Aorta (tissue), 5 donors: ENCODE measurements around the gene FAM186B. TPM values are rescaled to one million over a fixed set of nuclear protein-coding genes. Genes with fewer than 3 reads are reported as not detected.

ENCODE experiments used
- ATAC-seq: fragments of 200-7000 bp; cut with Tn5 transposase; one replicate; pipeline ENCODE4 v1.9.1; 2022; ENCODE audit warnings: moderate library complexity; ENCODE audit not compliant: low FRiP score
- DNase-seq, 2 donors: peaks; one replicate each; pipeline ENCODE4 v3.0.0-alpha.2; 2020
- H3K27ac ChIP-seq, 2 donors: one replicate each; pipeline ENCODE4 v1.5.1; 2013; ENCODE audit warnings: low read length in 2 of 2, mild to moderate bottlenecking in 2 of 2, moderate library complexity in 2 of 2, control low read depth in 1 of 2, inconsistent platforms in 1 of 2, low read depth in 1 of 2
- H3K27me3 ChIP-seq, 2 donors: one replicate each; pipeline ENCODE4 v1.6.1; 2013; ENCODE audit warnings: control low read depth in 1 of 2, low read length in 1 of 2, mild to moderate bottlenecking in 1 of 2, moderate library complexity in 1 of 2; ENCODE audit not compliant: insufficient read depth in 2 of 2, control insufficient read depth in 1 of 2
- H3K36me3 ChIP-seq, 2 donors: one replicate each; pipeline ENCODE4 v1.6.1; 2013; ENCODE audit warnings: control low read depth in 1 of 2, low read length in 1 of 2, mild to moderate bottlenecking in 1 of 2; ENCODE audit not compliant: insufficient read depth in 2 of 2, control insufficient read depth in 1 of 2
- H3K4me1 ChIP-seq, 2 donors: one replicate each; pipeline ENCODE4 v1.6.1; 2013; ENCODE audit warnings: low read length in 2 of 2, control low read depth in 1 of 2, mild to moderate bottlenecking in 1 of 2, moderate library complexity in 1 of 2; ENCODE audit not compliant: insufficient read depth in 2 of 2, control insufficient read depth in 1 of 2
- H3K4me3 ChIP-seq, 2 donors: one replicate each; pipeline ENCODE4 v1.5.1; 2013; ENCODE audit warnings: low read length in 2 of 2, control low read depth in 1 of 2, mild to moderate bottlenecking in 1 of 2
- H3K9me3 ChIP-seq: one replicate; pipeline ENCODE4 v1.6.1; 2013; ENCODE audit warnings: mild to moderate bottlenecking, low read length; ENCODE audit not compliant: control insufficient read depth
- WGBS, 2 donors: extraction: QIAGEN DNeasy Blood & Tissue Kit; methylation state at CpG; one replicate each; pipeline ENCODE4 v1.1.7; 2013; 5-methylcytosine and 5-hydroxymethylcytosine counted together
- intact Hi-C, 2 donors: fragments of 100-400 bp; cut with DNase I; formaldehyde crosslinking; loops; one replicate each; pipeline versions ENCODE4 v1.14.2 to v1.15.0; 2022
- polyA plus RNA-seq, 2 donors: library from polyadenylated mRNA; stranded (reverse); fragments of 200-250 nt; gene quantifications; one replicate each; pipeline ENCODE4 v1.2.3, GENCODE V29; 2013
- total RNA-seq, 2 donors: library from RNA; stranded (reverse); fragmentation: NEBNext Ultra II Directional; extraction: Animal tissue kit (Norgen Biotek cat#: 25700); gene quantifications; one replicate each; pipeline ENCODE4 v1.2.1, GENCODE V29; 2021
- donor health status: healthy with polysubstance abuse.
- donor health status: Bipolar disorder and iron deficiency.
- donor health status: DM: no; HTN: no; CAD: no.
- donor health status: DM: no; HTN: no; CAD: no.
- donor health status: DM: yes; HTN: yes; CAD: no.

The FAM186B gene
- total and polyA plus RNA-seq, 4 donors: 0.23 to 0.30 (median 0.26) TPM; not detected in 1

DNA sequence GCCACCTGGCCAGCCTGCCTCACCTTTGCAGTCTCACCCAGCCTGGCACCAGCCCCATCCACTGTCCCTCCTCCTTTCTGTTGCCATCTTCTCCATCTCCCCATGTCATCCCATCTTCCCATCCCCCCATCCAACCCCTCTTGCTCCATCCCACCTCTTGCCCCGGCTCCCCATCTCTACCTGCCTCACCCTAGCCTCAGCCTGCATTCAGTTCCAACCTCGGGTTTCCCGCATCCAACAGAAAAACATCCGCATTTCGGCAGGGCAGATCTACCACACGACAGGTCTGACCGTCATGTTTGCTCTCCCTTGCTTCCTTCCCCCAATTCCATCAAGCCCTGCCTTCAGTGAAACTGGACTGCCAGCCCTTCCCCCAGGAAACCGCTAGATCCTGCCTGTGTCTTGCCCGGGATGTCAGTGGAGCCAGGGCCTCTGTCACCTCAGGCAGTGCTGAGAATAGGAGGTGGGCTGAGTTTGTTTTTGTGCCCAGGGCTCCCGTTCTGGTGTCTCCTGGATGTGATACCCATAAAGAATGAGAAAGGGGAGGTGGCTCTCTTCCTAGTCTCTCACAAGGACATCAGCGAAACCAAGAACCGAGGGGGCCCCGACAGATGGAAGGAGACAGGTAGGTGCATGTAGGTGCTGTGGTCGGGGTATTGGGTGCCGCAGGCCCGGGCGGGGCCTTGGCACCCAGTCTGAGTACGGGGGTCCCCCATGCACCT lies 64.1 kb downstream of the FAM186B start:
- 90 to 91% methylated on average over 18 of the region's 18 CpGs for WGBS, 2 donors
- Histone ChIP-seq H3K4me3 (no peak overlapping the region), H3K27me3 (no peaks in the 10 kb centered on the region), H3K27ac (no peak overlapping the region), H3K9me3 (no peaks in the 10 kb centered on the region), H3K36me3 (no peaks in the 10 kb centered on the region), H3K4me1 (peaks cover 0 to 2% of the 10 kb centered on the region in 2 donors)
- ATAC-seq (no peak), DNase-seq (peak in 1 of 2 donors; percentile 57)
- intact Hi-C loops: no loop called here

DNA sequence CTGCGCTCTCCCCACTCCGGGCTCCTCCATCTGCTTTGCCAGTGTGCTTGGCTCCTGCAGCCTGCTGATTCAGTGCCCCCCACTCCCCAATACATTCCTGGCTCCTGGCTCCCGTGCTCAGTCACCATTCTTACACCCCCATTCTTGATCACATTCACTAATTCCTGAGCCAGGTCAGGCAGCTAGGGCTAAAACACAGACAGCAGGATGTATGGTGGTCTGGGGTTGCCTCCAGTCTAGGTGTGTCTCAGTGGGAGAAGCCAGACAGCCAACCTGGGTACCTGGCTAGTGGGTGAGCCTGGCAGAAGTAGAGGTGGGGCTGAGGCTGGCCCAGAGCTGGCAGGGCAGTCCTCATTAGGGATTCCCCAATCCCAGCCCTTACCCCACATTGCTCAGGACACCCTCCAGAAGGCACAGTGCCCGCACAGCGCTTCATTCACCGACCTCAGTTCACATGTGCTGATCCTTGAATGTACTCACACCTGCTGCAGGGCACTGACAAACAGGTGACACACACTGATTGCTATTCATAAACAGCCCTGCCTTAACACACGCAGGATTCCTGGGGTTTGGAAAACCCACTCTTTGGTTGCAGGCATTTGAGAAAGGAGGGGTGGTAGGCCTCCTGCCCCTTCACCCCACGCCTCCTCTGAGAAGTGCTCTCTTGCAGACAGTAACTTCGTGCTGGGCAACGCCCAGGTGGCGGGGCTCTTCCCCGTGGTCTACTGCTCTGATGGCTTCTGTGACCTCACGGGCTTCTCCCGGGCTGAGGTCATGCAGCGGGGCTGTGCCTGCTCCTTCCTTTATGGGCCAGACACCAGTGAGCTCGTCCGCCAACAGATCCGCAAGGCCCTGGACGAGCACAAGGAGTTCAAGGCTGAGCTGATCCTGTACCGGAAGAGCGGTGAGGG lies 65.0 kb downstream of the FAM186B start:
- intact Hi-C loops: no loop called here
- WGBS, 2 donors: 89 to 92% methylated on average over 21 of the region's 21 CpGs
- H3K27me3 ChIP-seq: no peaks in the 10 kb centered on the region
- no peaks in the 10 kb centered on the region for H3K36me3 ChIP-seq
- ATAC-seq: no peak
- H3K9me3 ChIP-seq: no peaks in the 10 kb centered on the region
- no peak overlapping the region for H3K27ac ChIP-seq
- DNase-seq: peak in 1 of 2 donors; percentile 30
- no peak overlapping the region for H3K4me3 ChIP-seq
- H3K4me1 ChIP-seq: peaks cover 0 to 2% of the 10 kb centered on the region in 2 donors

DNA sequence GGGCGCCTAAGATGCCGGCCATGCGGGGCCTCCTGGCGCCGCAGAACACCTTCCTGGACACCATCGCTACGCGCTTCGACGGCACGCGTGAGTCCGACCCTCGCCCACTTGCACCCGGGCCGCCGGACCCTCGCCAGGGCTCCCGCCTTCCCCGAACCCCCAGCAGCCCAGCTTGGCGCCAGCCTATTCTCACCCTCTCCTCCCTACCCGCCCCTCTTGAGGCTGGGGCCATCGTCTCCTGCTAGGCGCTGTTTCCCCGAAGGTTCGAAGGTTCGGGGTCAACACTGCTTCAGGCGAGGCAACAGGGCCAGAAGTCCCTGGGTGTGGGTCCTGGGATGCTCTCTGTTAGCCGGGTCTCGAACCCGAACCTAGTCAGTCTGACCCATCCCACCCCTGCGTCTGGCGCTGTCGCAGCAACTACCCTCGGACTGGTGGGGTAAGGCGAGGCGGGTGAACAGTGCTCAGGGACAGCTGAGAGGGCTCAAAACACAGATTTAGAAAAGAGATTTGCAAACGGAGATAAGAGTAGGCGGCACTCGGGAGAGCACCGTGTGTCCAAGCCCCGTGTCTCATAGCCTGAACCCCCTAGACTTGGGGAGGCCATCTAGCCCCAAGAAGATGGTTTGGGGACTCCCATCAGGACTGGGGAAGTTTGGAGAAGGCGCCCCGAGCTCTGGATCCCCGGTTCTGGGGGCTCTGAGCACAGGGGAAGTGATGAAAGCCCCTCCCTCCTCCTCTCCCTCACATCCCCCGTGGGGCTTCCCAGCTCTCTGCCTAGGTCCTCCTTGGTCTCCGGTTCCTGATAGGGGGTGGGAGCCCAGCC lies 65.8 kb downstream of the FAM186B start:
- ATAC-seq: no peak
- WGBS, 2 donors: 24 to 26% methylated on average over 47 of the region's 47 CpGs
- Histone ChIP-seq H3K4me3 (no peak overlapping the region), H3K4me1 (peaks cover 0 to 2% of the 10 kb centered on the region in 2 donors), H3K27me3 (no peaks in the 10 kb centered on the region), H3K27ac (no peak overlapping the region), H3K9me3 (no peaks in the 10 kb centered on the region), H3K36me3 (no peaks in the 10 kb centered on the region)
- intact Hi-C loops: no loop called here
- peak in 1 of 2 donors; percentile 67 for DNase-seq

DNA sequence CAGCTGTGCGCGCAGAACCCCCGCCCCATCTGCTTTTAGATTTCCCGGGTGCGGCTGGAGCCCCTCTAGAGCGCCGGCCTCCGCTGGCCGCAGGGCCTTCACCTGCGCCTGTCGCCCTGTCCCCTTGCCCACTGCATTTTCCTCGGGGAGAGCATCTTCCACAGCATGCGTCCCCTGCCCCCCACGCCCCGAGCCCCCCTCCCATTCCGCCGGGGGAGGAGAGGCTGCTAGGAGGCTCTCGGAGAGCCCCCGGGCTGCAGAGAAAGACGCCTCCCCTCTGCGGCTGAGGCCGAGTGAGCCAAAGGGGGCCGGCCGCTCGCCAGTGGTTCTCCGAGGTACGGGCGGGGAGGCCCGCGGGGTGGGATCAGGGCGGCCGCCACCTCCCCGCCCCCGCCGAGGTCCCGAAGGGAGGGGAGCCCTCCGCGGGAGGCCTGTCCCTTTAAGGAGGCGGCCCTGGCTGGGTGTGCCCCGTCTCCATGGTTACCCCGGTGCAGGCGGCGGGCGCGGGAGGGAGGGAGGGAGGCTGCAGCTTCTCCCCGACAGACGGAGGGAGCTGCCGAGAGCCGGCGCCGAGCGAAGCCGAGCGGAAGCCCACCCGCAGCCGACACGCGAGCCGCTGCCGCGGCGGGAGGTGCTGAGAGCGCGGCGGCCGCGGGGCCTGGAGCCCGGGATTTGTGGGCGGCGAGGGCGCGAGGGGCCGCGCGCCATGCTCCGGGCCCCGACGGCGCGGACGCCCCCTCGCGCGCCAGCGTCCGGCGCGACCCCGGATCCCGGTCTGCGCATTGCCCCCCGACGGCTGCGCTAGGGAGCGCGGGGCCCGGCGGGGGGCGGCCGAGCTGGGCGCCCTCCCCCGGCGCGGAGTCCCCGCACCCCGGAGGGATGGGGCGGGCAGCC lies 66.7 kb downstream of the FAM186B start, which contains the start of gene KCNH3:
Gene KCNH3 (plus strand): TSS at position 521 of the 894 bp plus-strand sequence. CDS start 387 bp downstream, outside the sequence.
- peak; percentile 90 to 91 for DNase-seq

DNA sequence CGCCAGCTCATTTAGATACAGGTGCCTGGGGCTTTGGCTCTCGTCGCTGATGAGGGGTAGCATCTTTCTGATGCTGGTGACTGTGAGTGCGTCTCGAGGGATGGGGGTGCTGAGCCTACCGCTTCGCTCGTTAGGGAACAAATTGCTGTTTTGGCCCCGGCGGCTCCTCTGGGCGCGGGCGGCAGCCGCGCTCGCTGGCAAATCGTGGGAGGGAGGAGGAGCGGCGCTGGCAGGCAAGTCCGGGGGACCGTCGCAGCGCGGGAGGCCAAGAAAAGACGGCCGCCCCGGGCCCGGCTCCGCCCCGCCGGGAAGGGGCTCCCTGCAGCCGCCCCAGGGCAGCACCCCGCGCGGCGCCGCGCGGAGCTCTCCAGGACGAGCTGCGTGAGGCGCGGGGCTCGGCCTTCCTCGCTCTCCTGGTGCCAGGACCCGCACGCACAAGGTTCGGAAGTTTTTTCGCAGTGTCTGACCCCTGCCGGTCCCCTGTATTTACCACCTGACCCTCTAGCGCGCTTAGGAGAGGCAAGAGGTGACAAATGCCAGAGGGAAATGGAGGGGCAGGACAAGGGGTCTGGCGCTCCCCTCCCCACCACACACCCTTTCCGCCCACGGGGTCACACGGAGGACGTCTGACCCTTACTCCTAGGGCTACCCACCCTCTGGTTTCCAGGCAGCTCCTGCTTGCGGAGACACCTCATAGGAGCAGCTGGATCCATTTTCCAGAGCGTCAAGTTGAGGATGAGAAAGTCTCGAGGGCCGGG lies 67.5 kb downstream of the FAM186B start:
- H3K27me3 ChIP-seq: no peaks in the 10 kb centered on the region
- no peaks in the 10 kb centered on the region for H3K36me3 ChIP-seq
- H3K27ac ChIP-seq: no peak overlapping the region
- 0 to 1% methylated on average over 46 to 61 of the region's 61 CpGs for whole genome bisulfite sequencing, 2 donors
- no peaks in the 10 kb centered on the region for H3K9me3 ChIP-seq
- H3K4me1 ChIP-seq: peaks cover 0 to 2% of the 10 kb centered on the region in 2 donors
- intact Hi-C loops: no loop called here
- ATAC-seq: no peak
- H3K4me3 ChIP-seq: peak overlapping the region; percentile 14 to 37
- DNase-seq: peak in 1 of 2 donors; percentile 80

More for the DNA sequence above, 66.7 kb downstream of the FAM186B start, which contains the start of gene KCNH3:
- Histone ChIP-seq H3K27me3 (no peaks in the 10 kb centered on the region), H3K36me3 (no peaks in the 10 kb centered on the region), H3K4me3 (peak within 1 kb of the TSS; percentile 37 to 44), H3K9me3 (no peaks in the 10 kb centered on the region), H3K4me1 (peaks cover 0 to 2% of the 10 kb centered on the region in 2 donors), H3K27ac (no peak within 1 kb of the TSS)
- ATAC-seq: peak; percentile 76
- intact Hi-C loops: no loop called here
- 2% methylated on average over 28 to 107 of the region's 107 CpGs for WGBS, 2 donors

Other genes with a start within 250 kb of the FAM186B start
- gene SPATS2, start 238.2 kb downstream of the FAM186B start, total RNA-seq: 10 to 100 TPM; 19.3 to 29.8 TPM
- gene SPATS2, start 238.2 kb downstream of the FAM186B start, polyA plus RNA-seq: 10 to 100 TPM in 1 of 2 donors, 1 to 10 TPM in 1; 5.5 to 11.5 TPM
- gene KCNH3, start 66.6 kb downstream of the FAM186B start, total RNA-seq: 1 to 10 TPM in 1 of 2 donors, under 1 TPM in 1; 0.10 to 1.7 TPM
- gene KCNH3, start 66.6 kb downstream of the FAM186B start, polyA plus RNA-seq: 1 to 10 TPM in 1 of 2 donors, under 1 TPM in 1; 0.31 to 1.5 TPM
- 10 to 100 TPM; 34.7 to 44.0 TPM for gene MCRS1, start 37.5 kb downstream of the FAM186B start, total RNA-seq
- 10 to 100 TPM; 27.5 to 99.2 TPM for gene MCRS1, start 37.5 kb downstream of the FAM186B start, polyA plus RNA-seq
- 10 to 100 TPM; 28.2 to 41.0 TPM for gene PRPF40B, start 17.9 kb upstream of the FAM186B start, total RNA-seq
- gene PRPF40B, start 17.9 kb upstream of the FAM186B start, polyA plus RNA-seq: 10 to 100 TPM; 11.3 to 69.0 TPM
- 10 to 100 TPM; 31.4 to 53.9 TPM for gene FMNL3, start 101.8 kb upstream of the FAM186B start, total RNA-seq
- 10 to 100 TPM in 1 of 2 donors, 1 to 10 TPM in 1; 6.5 to 10.4 TPM for gene FMNL3, start 101.8 kb upstream of the FAM186B start, polyA plus RNA-seq
- 100 to 1,000 TPM; 290 to 325 TPM for gene TMBIM6, start 135.9 kb upstream of the FAM186B start, total RNA-seq
- gene TMBIM6, start 135.9 kb upstream of the FAM186B start, polyA plus RNA-seq: 100 to 1,000 TPM; 114 to 163 TPM
- gene NCKAP5L, start 222.8 kb upstream of the FAM186B start, total RNA-seq: 10 to 100 TPM; 22.2 to 38.7 TPM
- gene NCKAP5L, start 222.8 kb upstream of the FAM186B start, polyA plus RNA-seq: 10 to 100 TPM in 1 of 2 donors, 1 to 10 TPM in 1; 3.5 to 14.8 TPM
- gene BCDIN3D, start 237.5 kb upstream of the FAM186B start, total RNA-seq: 1 to 10 TPM; 3.5 to 5.0 TPM
- 1 to 10 TPM; 1.5 to 1.6 TPM for gene BCDIN3D, start 237.5 kb upstream of the FAM186B start, polyA plus RNA-seq